Measurements from ENCODE around the gene TMCC1.

The TMCC1 gene

GRCh38 chr3:129609591-129610182 is 283.8 kb downstream of the TMCC1 start:
- ChIA-PET CTCF (no interaction called here), POLR2A (ENCODE audit: low non-redundant PET) (no interaction called here)
- no peak for TF ChIP-seq CTCF (conservative IDR thresholded peaks at IDR 0.05; ENCODE audit: low read depth)
- DNase-seq (ENCODE audit: low spot score) = no peak
- no peak overlapping the region for H3K27ac ChIP-seq

- H3K27ac ChIP-seq = no peak overlapping the region
- DNase-seq (ENCODE audit: low spot score) = no peak
- TF ChIP-seq CTCF (conservative IDR thresholded peaks at IDR 0.05; ENCODE audit: low read depth) = no peak
- CTCF ChIA-PET = no interaction called here
- POLR2A ChIA-PET (ENCODE audit: low non-redundant PET) = no interaction called here
Measured at GRCh38 chr3:129608936-129609590, 284.4 kb downstream of the TMCC1 start.

DNA sequence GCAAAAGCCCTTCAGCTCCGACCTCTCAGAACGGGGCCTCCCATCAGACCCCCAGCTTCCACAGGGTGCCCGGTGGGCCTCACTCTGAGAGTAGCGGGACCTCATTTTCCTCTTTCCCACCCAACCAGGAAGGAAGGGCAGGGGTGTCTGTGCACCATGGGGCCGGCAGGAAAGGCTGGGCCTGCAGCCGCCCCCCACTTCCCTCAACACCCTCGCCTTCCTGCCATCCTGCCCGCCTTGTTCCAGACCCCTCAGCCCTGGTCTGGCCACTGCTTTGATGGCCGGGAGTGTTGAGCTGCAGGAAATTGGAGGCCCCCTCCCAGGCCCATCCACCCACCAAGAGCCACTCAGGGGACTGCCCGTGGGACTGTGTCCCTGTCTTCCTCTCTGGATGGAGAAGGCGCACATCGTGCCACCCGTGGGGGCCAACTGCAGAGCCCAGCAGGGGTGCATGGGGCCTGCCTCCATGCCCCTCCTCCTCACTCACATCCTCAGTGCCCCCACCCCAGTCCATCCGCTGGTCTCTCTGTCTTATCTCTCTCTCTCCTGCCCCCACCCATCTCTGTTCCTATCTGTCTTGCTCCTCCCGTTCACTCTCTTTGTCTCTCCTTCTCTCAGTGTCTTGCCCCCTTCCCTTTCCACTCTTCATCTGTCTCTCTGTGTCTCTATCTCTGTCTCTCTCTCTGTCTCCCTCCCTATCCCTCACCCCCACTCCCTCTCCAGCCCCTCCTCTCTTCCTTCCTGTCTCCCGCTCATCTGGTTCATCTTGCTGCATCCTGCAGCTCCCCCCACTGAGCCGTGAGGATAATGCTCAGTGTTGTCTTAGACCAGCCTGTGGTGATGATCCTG is 285.2 kb downstream of the TMCC1 start:
- ChIA-PET CTCF (no interaction called here), POLR2A (ENCODE audit: low non-redundant PET) (no interaction called here)
- DNase-seq (ENCODE audit: low spot score) = no peak
- no peak for TF ChIP-seq CTCF (conservative IDR thresholded peaks at IDR 0.05; ENCODE audit: low read depth)
- H3K27ac ChIP-seq = no peak overlapping the region

DNA sequence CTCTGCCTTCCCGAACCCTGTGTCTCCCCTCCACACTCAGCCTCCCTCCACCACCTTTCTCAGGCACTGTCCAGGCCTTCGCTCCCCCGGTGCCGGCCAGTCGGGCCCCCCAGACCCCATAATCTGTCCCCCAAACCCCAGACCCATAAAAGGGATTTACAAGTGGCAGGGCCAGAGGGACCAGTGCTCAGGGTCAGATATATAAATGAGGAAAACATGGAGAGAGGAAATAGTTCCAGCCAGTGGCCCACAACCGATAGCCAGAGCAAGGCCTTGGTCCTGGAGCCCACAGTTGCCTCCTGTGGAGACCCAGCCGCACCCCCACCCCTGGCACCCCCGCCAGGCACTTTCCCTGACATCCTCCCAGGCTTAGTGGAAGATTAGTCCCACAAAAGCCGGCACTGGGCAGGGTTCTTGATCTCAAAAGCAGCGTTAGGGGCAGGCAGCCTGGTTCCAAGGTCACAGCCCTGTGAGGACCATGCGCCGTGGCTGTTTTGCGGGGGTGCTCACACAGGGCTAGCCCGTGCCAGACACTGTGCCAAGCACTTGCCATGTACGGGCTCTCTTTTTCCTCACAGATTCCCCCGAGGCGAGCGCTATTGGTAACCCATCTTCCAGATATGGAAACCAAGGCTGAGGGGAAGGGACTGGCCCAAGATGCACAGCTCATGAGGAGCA is 286.0 kb downstream of the TMCC1 start:
- H3K27ac ChIP-seq = peak overlapping the region; percentile 68
- POLR2A ChIA-PET (ENCODE audit: low non-redundant PET) = interaction anchor here (0.6 kb wide), 1 partner anchor 15 kb away, joined by 3 read pairs; no protein-coding TSS in a partner anchor
- no peak for TF ChIP-seq CTCF (conservative IDR thresholded peaks at IDR 0.05; ENCODE audit: low read depth)
- DNase-seq (ENCODE audit: low spot score) = no peak
- CTCF ChIA-PET = no interaction called here

DNA sequence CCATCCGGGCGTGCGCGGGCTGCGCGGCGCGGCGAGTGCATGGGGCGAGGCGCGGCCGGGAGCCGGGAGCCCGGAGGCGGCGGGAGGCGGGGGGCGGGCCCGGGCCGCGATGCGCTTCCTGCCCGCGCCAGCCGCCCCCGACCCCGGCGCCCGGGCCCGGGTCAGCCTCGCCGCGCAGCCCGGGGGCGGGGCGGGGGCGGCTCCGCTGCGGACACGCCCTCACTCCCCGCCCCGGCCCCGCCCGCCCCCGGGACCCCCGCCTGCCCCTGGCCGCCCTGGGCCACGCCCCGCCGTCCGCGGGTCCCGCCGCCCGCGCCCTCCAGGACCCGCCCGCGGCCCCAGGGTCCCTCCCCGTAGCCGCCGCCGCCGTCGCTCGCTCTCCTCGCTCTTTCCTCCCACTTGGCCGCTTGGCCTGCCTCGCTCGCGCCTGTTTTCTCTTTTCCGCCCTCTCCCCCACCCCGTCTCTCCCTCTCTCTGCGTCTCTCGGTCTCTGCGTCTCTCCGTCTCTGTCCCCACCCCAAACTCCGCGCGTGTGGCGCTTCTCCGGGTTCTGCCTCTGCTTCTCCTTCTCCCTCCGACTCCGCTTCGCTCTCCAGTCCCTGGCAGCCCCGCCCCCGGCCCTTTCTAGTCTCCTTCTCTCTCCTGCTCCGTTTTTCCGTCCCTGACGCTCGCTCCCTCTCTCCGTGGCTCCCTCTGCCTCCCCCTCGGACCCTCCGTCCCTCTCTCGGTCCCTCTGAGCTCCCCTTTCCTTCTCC is 286.7 kb downstream of the TMCC1 start, which contains the start of gene PLXND1:
TSS of gene PLXND1 (minus strand) at position 41 of the 755 bp plus-strand sequence. CDS start at position 4, 37 bp downstream.
- TF ChIP-seq CTCF (conservative IDR thresholded peaks at IDR 0.05; ENCODE audit: low read depth) = no peak
- CTCF ChIA-PET = no interaction called here
- peak within 1 kb of the TSS; percentile 68 for H3K27ac ChIP-seq
- POLR2A ChIA-PET (ENCODE audit: low non-redundant PET) = interaction anchor here (0.6 kb wide), 1 partner anchor 16 kb away, joined by 3 read pairs; no protein-coding TSS in a partner anchor
- DNase-seq (ENCODE audit: low spot score) = peak; percentile 42

All from RWPE1 (cell line).